ENCODE results near the gene GAL3ST2.
"Not testable (repeated sequence)": the region's sequence is repeated elsewhere in the genome, so short reads cannot be mapped to it uniquely, and the experiment has no call there.

Gene GAL3ST2

GRCh38 chr2:241748468-241749256 is 28.0 kb upstream of the GAL3ST2 start:
- no peak for DNase-seq

DNA sequence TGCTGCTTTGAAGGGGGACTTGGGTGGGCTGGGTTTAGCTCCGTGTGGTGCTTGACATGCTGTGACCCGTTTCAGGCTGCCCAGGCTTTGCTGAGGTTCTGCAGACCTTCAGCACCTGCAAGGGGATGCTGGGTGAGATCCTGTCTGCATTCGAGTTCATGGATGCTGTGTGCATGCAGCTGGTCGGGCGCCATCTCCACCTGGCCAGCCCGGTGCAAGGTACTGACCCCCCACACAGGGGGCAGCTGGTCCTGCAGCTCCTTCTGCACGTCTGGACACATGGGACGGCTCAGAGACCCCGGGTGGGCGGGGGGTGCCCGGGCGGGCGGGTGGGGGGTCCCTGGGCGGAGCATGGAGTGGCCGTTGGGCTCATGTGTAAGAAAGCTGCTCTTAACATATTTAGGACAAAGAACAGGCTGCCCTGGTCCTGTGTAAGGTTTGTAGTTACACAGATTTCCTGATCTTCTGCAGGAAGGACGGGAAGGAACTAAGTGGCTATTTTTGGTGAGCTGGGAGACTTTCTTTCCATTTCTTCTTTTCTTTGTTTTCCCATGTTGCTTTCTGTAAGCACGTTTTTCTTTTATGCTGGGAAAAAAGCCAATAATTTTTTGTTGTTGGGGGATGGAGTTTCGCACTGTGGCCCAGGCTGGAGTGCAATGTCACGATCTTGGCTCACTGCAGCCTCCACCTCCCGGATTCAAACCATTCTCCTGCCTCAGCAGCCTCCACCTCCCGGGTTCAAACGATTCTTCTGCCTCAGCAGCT is 26.4 kb upstream of the GAL3ST2 start:
- DNase-seq = no peak

DNA sequence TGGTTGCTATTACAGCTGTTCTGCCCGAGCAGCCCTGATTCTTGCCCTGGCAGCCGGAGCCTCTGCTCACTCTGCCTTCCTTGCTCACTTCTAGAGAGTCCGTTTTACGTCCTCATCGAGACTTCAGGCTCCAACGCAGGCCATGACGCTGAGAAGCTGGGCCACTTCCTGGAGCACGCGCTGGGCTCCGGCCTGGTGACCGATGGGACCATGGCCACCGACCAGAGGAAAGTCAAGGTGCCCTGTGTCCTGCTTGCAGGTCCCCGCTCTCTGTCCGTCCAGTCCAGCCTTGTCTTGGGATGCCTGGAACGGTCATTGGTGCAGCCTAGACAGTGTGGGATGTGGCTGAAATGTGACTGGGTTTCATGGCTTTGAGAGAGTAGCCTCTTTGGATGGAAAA is 25.5 kb upstream of the GAL3ST2 start:
- DNase-seq = no peak

DNA sequence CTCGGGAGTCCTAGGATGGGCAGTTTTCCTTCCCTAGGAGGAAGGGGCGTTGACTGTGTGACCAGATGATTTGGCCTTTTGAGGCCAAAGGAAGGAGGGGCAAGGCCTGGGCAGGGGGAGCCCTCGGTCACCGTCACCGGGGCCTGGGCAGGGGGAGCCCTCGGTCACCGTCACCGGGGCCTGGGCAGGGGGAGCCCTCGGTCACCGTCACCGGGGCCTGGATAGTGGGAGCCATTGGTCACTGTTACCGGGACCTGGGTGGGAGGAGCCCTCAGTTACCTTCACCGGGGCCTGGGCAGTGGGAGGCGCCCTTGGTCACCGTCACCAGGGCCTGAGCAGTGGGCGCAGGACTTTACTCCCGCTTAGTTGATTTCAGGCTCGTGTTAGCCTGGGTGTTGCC is 24.8 kb upstream of the GAL3ST2 start:
- no peak for DNase-seq

- DNase-seq = no peak
Measured at GRCh38 chr2:241752253-241752652, 24.4 kb upstream of the GAL3ST2 start.

- no peak for DNase-seq
Measured at GRCh38 chr2:241752689-241753276, 23.8 kb upstream of the GAL3ST2 start.

DNA sequence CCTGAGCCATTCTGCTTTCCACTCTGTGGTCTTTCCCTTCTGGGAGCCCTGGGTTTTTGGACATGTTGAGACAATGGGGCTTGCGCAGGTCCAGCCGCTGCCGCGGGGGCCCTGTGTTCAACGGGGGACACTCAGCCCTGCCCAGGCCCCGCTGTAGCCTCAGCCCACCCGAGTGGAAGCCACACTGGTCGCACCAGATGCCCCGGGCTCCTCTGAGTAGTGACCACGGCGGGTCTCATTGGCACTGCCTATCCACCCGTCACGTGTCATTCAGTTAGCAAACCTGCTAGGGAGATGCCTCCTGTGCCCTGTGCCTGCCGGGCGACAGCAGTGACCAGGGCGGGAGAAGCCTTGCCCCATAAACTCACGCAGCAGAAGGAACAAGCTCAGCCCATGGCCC is 23.1 kb upstream of the GAL3ST2 start:
- no peak for DNase-seq

DNA sequence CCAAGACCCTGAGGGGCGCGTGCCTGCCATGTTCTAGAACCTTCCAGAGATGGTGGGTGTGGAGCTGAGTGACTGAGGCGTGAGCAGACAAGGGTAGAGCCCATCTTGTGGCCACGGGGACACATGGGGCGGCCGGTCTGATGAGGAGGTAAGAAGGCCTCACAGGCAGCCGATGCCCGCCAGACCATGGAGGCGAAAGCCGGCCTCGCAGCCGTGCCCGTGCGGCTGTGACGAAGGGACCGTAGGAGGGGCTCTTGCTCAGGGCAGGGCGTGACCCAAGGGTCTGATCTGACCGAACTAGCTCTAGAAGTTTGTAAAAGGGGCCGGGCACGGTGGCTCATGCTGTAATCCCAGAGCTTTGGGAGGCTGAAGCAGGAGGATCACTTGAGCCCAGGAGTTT is 22.6 kb upstream of the GAL3ST2 start:
- no peak for DNase-seq

DNA sequence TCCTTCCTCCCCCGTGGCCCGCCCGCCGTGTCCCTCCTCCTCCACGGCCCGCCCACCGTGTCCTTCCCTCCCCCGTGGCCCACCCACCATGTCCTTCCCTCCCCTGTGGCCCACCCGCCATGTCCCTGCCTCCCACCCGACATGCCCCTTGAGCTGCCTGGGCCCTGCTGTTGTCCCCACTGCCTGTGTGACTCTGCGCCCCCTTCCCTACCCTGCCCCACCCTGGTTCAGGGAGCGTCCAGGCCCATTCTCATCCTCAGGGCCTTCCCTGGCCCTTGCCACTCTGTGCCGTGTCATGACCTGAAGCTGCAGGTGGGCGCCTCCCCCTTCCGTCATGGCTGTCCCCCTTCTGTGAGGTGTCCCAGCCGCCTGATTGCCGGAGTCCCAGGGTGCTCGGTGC is 21.5 kb upstream of the GAL3ST2 start:
- DNase-seq = no peak

DNA sequence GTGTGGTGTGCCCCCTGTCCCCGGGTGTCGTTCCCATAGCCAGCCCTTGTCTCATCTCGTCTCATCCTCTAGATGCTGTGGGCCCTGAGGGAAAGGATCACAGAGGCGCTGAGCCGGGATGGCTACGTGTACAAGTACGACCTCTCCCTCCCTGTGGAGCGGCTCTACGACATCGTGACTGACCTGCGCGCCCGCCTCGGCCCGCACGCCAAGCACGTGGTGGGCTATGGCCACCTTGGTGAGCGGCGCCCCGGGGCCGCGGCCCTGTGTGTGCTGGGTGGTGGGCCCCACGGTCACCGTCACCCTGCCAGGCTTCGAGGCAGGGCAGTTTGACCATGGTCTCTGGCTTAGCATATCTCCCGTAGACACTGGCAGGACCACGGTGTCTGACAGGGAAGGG is 20.8 kb upstream of the GAL3ST2 start:
- DNase-seq = no peak

DNA sequence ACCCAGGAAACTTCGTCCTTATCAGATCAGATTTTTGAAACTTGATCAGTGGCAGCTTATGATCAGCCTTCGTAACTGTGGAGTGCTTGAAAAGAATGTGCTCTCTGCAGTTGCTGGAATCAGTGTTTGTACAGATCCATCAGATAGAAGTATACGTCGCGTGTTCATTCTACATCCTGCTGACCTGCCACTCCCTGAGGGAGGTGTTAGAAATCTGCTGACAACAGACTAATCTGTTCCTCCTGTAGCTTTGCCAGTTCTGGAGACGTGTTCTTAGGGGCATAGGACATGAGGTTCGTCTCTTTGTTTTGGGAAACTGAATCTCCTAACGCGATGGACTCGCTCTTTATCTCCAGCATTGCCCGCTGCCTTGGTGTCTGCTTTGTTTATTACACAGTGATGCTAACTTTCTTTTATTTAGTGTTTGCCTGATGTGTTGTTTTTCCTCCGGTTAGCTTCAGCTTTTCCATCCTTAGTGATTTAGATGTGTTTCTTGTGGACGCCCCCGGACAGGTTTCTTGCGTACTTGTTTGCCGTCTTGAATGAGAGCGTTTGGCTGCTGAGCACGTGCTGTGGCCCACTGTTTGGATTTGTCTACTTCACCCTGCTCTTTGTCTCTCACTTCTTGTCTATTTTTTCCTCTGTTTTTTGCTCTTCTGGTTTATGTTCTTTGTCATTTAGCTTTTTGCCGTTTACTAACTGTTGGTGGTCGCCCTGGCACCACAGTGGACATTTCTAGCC is 17.4 kb upstream of the GAL3ST2 start:
- no peak for DNase-seq

DNA sequence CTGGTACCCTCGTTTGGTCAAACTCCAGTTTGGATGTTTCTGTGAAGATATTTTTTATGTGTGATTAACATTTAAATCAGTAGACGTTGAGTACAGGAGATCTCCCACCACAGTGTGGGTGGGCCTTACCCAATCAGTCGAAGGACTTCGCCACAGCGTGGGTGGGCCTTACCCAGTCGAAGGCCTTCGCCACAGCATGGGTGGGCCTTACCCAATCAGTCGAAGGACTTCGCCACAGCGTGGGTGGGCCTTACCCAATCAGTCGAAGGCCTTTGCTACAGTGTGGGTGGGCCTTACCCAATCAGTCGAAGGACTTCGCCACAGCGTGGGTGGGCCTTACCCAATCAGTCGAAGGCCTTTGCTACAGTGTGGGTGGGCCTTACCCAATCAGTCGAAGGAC is 16.7 kb upstream of the GAL3ST2 start:
- DNase-seq = not testable (repeated sequence)

GRCh38 chr2:241760301-241760771 is 16.3 kb upstream of the GAL3ST2 start:
- DNase-seq = no peak

DNA sequence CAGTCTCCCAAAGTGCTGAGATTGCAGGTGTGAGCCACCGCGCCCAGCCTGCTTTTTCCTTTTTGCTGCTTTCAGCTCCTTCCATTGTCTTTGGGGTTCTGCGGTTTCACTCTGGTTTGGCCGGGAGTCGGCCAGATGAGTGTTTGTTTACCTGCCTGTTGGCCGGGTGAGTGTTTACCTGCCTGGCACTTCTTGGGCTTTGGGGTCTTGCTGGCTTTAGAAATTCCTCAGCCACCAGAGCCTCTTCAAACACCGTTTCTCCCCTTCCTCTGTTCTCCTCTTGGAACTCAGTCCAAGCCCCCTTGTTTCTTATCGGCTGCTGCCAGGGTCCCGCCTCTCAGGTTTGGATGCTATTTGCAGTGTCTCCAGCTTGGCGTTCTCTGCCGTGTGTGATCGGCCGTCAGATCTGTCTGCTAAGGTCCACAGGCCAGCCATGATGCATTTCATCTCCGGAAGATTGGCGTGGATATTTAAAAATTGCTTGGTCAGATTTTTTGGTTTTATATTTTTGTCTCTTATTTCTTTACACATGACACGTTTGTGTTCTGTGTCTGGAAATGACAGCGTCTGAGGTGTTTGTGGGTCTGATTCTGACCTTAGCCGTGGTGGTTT is 14.2 kb upstream of the GAL3ST2 start:
- DNase-seq = no peak

- no peak for DNase-seq
Measured at GRCh38 chr2:241762933-241763369, 13.7 kb upstream of the GAL3ST2 start.

DNA sequence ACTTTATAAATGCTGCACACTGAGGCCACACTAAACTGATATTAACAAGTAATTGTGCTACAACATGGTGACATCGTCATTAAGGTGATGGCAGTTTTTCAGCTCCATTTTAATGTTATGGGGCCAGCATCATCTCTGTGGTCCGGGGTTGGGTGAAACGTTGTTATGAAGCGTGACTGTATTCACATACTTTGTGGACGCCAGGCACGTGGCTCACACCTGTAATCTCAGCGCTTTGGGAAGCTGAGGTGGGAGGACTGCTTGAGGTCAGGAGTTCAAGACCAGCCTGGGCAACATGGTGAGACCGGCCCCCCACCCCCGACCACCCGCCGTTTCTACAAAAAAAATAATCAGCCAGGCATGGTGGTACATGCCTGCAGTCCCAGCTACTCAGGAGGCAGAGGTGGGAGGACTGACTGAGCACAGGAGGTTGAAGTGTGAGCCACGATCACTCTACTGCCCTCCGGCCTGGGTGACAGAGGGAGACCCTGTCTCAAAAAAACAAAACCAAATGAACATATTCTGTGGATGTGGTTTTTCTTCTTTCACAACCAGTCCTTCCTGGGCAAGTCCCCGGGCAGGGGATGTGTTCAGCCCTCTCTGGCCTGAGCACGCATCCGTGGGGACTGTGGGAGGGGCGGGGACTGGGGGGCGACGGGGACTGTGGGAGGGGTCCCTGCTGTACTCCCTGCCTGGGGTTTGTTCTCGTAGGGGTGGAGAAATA is 12.9 kb upstream of the GAL3ST2 start:
- no peak for DNase-seq

- DNase-seq = no peak
Measured at GRCh38 chr2:241764275-241765241, 12.1 kb upstream of the GAL3ST2 start.

GRCh38 chr2:241767464-241768250 is 9.0 kb upstream of the GAL3ST2 start:
- no peak for DNase-seq

DNA sequence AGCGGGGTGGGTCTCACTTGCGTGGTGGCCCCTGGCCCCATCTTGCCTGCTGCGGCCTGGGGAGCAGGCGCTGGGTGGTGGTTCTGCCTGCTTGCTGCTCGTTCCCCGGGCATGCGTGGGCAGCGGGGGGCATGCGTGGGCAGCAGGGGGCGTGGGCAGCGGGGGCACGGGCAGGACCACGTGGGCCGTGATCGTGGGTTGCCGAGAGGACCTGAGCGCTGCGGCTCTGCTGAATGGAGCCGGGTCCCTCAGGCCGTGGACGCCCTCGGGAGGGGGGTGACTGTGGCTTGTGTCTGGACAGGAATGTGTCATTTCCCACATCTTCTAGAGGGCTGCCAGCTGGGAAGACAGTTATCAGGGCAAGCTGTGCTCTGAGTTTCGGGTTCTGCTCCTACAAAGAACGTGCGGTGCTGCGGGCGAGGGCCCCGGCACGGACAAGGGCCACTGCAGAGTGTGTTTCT is 8.3 kb upstream of the GAL3ST2 start:
- no peak for DNase-seq

GRCh38 chr2:241768850-241769249 is 7.8 kb upstream of the GAL3ST2 start:
- no peak for DNase-seq
